ENCODE measurements around the gene FRMPD2.

The FRMPD2 gene

GRCh38 chr10:48309711-48310226, 35.3 kb upstream of the FRMPD2 start:
- TF ChIP-seq CTCF (conservative IDR thresholded peaks at IDR 0.05; ENCODE audit: low read depth), result peak; percentile 16; the same call in 1 of the 2 replicates
- peak; percentile 48 for DNase-seq (ENCODE audit: low spot score)
- ChIA-PET CTCF (interaction anchor here (0.7 to 1.2 kb wide), 3 partner anchors 14 to 1434 kb away, joined by 3 to 5 read pairs (median 3); no protein-coding TSS in a partner anchor), POLR2A (ENCODE audit: low non-redundant PET) (interaction anchor here (0.6 kb wide), 1 partner anchor 73 kb away, joined by 4 read pairs; no protein-coding TSS in a partner anchor)
- H3K27ac ChIP-seq, result no peak overlapping the region

- POLR2A ChIA-PET (ENCODE audit: low non-redundant PET), result no interaction called here
- CTCF ChIA-PET, result no interaction called here
- no peak for TF ChIP-seq CTCF (conservative IDR thresholded peaks at IDR 0.05; ENCODE audit: low read depth)
- no peak for DNase-seq (ENCODE audit: low spot score)
- H3K27ac ChIP-seq, result no peak overlapping the region
These were observed 33.2 kb upstream of the FRMPD2 start for GRCh38 chr10:48307711-48308018.

GRCh38 chr10:48306870-48307710, 32.6 kb upstream of the FRMPD2 start:
- DNase-seq (ENCODE audit: low spot score), result peak; percentile 64
- TF ChIP-seq CTCF (conservative IDR thresholded peaks at IDR 0.05; ENCODE audit: low read depth), result no peak
- H3K27ac ChIP-seq, result peak overlapping the region; percentile 82
- ChIA-PET POLR2A (ENCODE audit: low non-redundant PET) (no interaction called here), CTCF (no interaction called here)

DNA sequence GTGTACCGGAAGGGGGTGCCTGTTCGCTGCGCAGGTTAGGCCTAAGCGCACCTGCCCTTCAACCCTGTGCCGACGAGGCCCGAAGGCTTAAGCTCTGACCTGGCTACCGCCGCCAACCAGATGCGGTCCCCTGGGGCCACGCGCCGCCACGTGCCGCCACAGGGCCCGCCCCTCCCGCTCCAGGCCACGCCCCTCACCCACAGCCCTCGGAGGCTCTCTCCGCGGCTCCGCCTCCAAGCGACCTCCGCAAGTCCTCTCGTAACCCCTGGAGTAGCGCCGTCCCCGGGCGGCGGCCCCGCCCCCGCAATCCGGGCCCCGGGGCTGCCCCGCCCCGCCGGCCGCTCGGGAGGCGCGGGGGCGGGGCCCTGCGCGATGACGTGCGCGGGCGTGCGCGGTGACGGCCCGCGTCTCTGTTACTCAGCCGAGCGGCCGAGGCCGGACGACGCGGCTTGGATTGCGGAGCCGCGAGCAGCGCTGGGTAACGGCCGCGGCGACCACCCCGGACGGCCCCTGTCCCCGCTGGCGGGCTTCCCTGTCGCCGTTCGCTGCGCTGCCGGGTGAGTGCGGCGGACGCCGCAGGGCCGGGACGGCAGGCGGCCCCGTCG, 31.9 kb upstream of the FRMPD2 start, which contains the start of gene MAPK8:
MAPK8 (plus strand) TSS at position 413 of the 605 bp plus-strand sequence. CDS start 94,984 bp downstream, outside the sequence.
- POLR2A ChIA-PET (ENCODE audit: low non-redundant PET), result no interaction called here

DNA sequence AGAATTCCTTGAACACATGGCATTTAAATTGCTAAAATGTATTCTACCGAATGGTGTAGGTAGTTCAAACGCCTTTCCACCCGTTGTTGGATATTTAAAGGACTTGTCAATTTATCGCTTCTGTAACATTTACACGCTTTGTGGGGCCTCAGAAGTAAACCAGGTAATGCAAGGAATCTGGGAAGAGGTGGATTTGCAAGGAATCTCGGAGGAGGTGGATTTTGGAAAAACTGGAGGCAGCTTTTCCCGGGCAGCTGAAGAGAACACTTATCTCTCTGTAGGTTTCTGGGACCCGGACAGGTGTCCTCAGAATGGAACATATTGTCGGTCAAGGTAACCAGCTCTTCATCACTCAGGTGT, 31.4 kb upstream of the FRMPD2 start:
- POLR2A ChIA-PET (ENCODE audit: low non-redundant PET), result no interaction called here
- H3K27ac ChIP-seq, result peak overlapping the region; percentile 82

More for the DNA sequence above, 31.9 kb upstream of the FRMPD2 start, which contains the start of gene MAPK8:
- peak within 1 kb of the TSS; percentile 82 for H3K27ac ChIP-seq
- CTCF ChIA-PET, result interaction anchor here (0.7 kb wide), 1 partner anchor 116 kb away, joined by 3 read pairs; no protein-coding TSS in a partner anchor
- no peak for TF ChIP-seq CTCF (conservative IDR thresholded peaks at IDR 0.05; ENCODE audit: low read depth)
- DNase-seq (ENCODE audit: low spot score), result peak; percentile 97

More for the DNA sequence above, 31.4 kb upstream of the FRMPD2 start:
- DNase-seq (ENCODE audit: low spot score), result no peak
- TF ChIP-seq CTCF (conservative IDR thresholded peaks at IDR 0.05; ENCODE audit: low read depth), result no peak
- CTCF ChIA-PET, result interaction anchor here (0.7 kb wide), 1 partner anchor 116 kb away, joined by 3 read pairs; no protein-coding TSS in a partner anchor

Data from RWPE1 (cell line).